Heart right ventricle (tissue), 16 donors: Measurements from ENCODE around the gene PMVK. TPM values are rescaled to one million over a fixed set of nuclear protein-coding genes. Genes with fewer than 3 reads are reported as not detected.

Experiments
- ATAC-seq, 8 donors: fragments of 200-7000 bp; cut with Tn5 transposase; one replicate each; pipeline ENCODE4 v1.9.1; 2020; ENCODE audit warnings: mild to moderate bottlenecking in 8 of 8, moderate library complexity in 8 of 8, moderate number of reproducible peaks in 1 of 8
- DNase-seq, 2 donors: peaks; one replicate each; pipeline ENCODE4 v3.0.0-alpha.2; 2020
- H3K27ac ChIP-seq, 10 donors: fragments of 200-600 bp; sonication (generic) in 2 of 10; one replicate each; pipeline versions ENCODE4 v1.5.0 to v1.8.0; 2020 to 2022; ENCODE audit warnings: mild to moderate bottlenecking in 3 of 10
- H3K27me3 ChIP-seq, 7 donors: fragments of 200-600 bp; one replicate each; pipeline ENCODE4 v1.8.0; 2021 to 2022; ENCODE audit warnings: mild to moderate bottlenecking in 2 of 7
- H3K36me3 ChIP-seq, 9 donors: fragments of 200-600 bp; sonication (generic) in 1 of 9; one replicate each; pipeline versions ENCODE4 v1.5.0 to v1.8.0; 2020 to 2022; ENCODE audit warnings: mild to moderate bottlenecking in 2 of 9
- H3K4me1 ChIP-seq, 9 donors: fragments of 200-600 bp; sonication (generic) in 1 of 9; one replicate each; pipeline versions ENCODE4 v1.5.0 to v1.8.0; 2020 to 2022; ENCODE audit warnings: mild to moderate bottlenecking in 4 of 9
- H3K4me3 ChIP-seq, 10 donors: fragments of 200-600 bp; sonication (generic) in 2 of 10; one replicate each; pipeline versions ENCODE4 v1.5.0 to v1.8.0; 2020 to 2022; ENCODE audit warnings: mild to moderate bottlenecking in 7 of 10, moderate library complexity in 2 of 10
- H3K9me3 ChIP-seq, 11 donors: fragments of 200-600 bp in 10 of 11; sonication (generic) in 2 of 11; one replicate each; pipeline versions ENCODE4 v1.5.0 to v1.8.0; 2013 to 2022; ENCODE audit warnings: mild to moderate bottlenecking in 2 of 11, control low read depth in 1 of 11, moderate library complexity in 1 of 11
- CTCF ChIP-seq, 9 donors: fragments of 200-600 bp; sonication (generic) in 2 of 9; IDR thresholded peaks; one replicate each; pipeline versions ENCODE4 v1.5.0 to v1.8.0; 2021 to 2022; ENCODE audit warnings: antibody characterized with exemption in 9 of 9, mild to moderate bottlenecking in 5 of 9, moderate library complexity in 1 of 9
- WGBS, 2 donors: extraction: QIAGEN DNeasy Blood & Tissue Kit; methylation state at CpG; one replicate each; pipeline ENCODE4 v1.1.7; 2013; ENCODE audit warnings: inconsistent platforms in 1 of 2; 5-methylcytosine and 5-hydroxymethylcytosine counted together
- intact Hi-C, 10 donors: fragments of 100-400 bp; cut with DNase I; formaldehyde crosslinking; loops; one replicate each; pipeline versions ENCODE4 v1.11.1 to v1.14.2; 2022
- polyA plus RNA-seq, 2 donors: library from polyadenylated mRNA; stranded (reverse); fragments of 200-250 nt; gene quantifications; one replicate each; pipeline ENCODE4 v1.2.3, GENCODE V29; 2013
- total RNA-seq, 10 donors: library from RNA; stranded (reverse); fragmentation: NEBNext Ultra II Directional in 3 of 10; extraction: Animal tissue kit (Norgen Biotek cat#: 25700) in 3 of 10; gene quantifications; one replicate each; pipeline versions ENCODE4 v1.2.1 to v1.2.4, GENCODE V29; 2021 to 2023
- donor health status: Arrhythmogenic right ventricular cardiomyopathy.
- donor health status: ischemic (EF 13 %, LVEDD 7.1; RV severe dilation, severe dysfunction).
- donor health status: healthy with polysubstance abuse.
- donor health status: DM: no; HTN: yes; CAD: no.
- donor health status: DM: no; HTN: no; CAD: no.
- donor health status: ischemic (EF 25% LVEDD 6.9; RV normal size, moderate dysfunction).
- donor health status: ischemic (EF 25% LVEDD 5.7; RV mildly dilated, moderate dysfunction).
- donor health status: healthy.
- donor health status: DM: yes; HTN: yes; CAD: no.
- donor health status: Ischemic cardiomyopathy.
- donor health status: ischemic (EF 35%, LVEDD 5.7; RV mildly dilated, moderate dysfunction).
- donor health status: nonischemic (EF 11% LVEDD 7.7; RV severe dilation, severe dysfunction).
- donor health status: DM: yes; HTN: yes; CAD: no.
- donor health status: PGD.
- donor health status: ischemic (EF 29% LVEDD 5.4; RV normal size, mild dysfunction).
- donor health status: nonischemic (EF 23%, LVEDD 6.1; RV moderate dilation, normal function).

The PMVK gene
- total and polyA plus RNA-seq, 12 donors, result 29.9 to 66.4 (median 40.5) TPM

GRCh38 chr1:154941333-154942013, 5.0 kb upstream of the PMVK start:
- intact Hi-C loops, result no loop called here
- 66 to 81% methylated on average over 5 of the region's 5 CpGs for WGBS, 2 donors
- H3K4me1 ChIP-seq, result peaks cover 7 to 62% (median 33%) of the 10 kb centered on the region in 9 donors
- H3K36me3 ChIP-seq, result peaks cover 0 to 20% (median 5%) of the 10 kb centered on the region in 9 donors
- DNase-seq, result no peak
- no peak for ATAC-seq
- H3K9me3 ChIP-seq, result no peaks in the 10 kb centered on the region
- peak overlapping the region in 5 of 10 donors; percentile 19 to 78 (median 43) for H3K27ac ChIP-seq
- H3K27me3 ChIP-seq, result no peaks in the 10 kb centered on the region
- TF ChIP-seq CTCF (IDR thresholded peaks at IDR 0.05), result no peak
- no peak overlapping the region for H3K4me3 ChIP-seq

- WGBS, 2 donors, result 80% methylated on average over 8 of the region's 8 CpGs
- no peak for DNase-seq
- H3K27ac ChIP-seq, result peak overlapping the region in 3 of 10 donors; percentile 11 to 51 (median 30)
- TF ChIP-seq CTCF (IDR thresholded peaks at IDR 0.05), result no peak
- H3K9me3 ChIP-seq, result no peaks in the 10 kb centered on the region
- H3K4me3 ChIP-seq, result no peak overlapping the region
- ATAC-seq, result no peak
- no peaks in the 10 kb centered on the region for H3K27me3 ChIP-seq
- H3K4me1 ChIP-seq, result peaks cover 7 to 68% (median 40%) of the 10 kb centered on the region in 9 donors
- H3K36me3 ChIP-seq, result peaks cover 0 to 13% (median 0%) of the 10 kb centered on the region in 9 donors
- intact Hi-C loops, result no loop called here
Observed at GRCh38 chr1:154940651-154941194, 4.2 kb upstream of the PMVK start.

GRCh38 chr1:154940213-154940560, 3.7 kb upstream of the PMVK start:
- 88 to 100% methylated on average over 1 of the region's 1 CpG for WGBS, 2 donors
- Histone ChIP-seq H3K9me3 (no peaks in the 10 kb centered on the region), H3K36me3 (peaks cover 0 to 7% (median 0%) of the 10 kb centered on the region in 9 donors), H3K4me3 (no peak overlapping the region), H3K27me3 (no peaks in the 10 kb centered on the region), H3K4me1 (peaks cover 7 to 72% (median 42%) of the 10 kb centered on the region in 9 donors), H3K27ac (no peak overlapping the region)
- DNase-seq (no peak), ATAC-seq (no peak)
- intact Hi-C loops, result no loop called here
- TF ChIP-seq CTCF (IDR thresholded peaks at IDR 0.05), result no peak

GRCh38 chr1:154938604-154939399, 2.3 kb upstream of the PMVK start:
- H3K9me3 ChIP-seq, result no peaks in the 10 kb centered on the region
- intact Hi-C loops, result loop anchor here in 4 of 10 donors (5.0 to 10.0 kb wide), 3 partner anchors 272 to 382 kb away; partner anchors contain the start of genes UBE2Q1 (in 2 of the 4) and CHRNB2 (in 1 of the 4)
- H3K4me3 ChIP-seq, result no peak overlapping the region
- peak overlapping the region in 8 of 10 donors; percentile 95 to 99 (median 96) for H3K27ac ChIP-seq
- ATAC-seq, result no peak
- no peak for TF ChIP-seq CTCF (IDR thresholded peaks at IDR 0.05)
- H3K36me3 ChIP-seq, result no peaks in the 10 kb centered on the region
- no peak for DNase-seq
- WGBS, 2 donors, result 93 to 95% methylated on average over 7 of the region's 7 CpGs
- no peaks in the 10 kb centered on the region for H3K27me3 ChIP-seq
- peaks cover 7 to 65% (median 39%) of the 10 kb centered on the region in 9 donors for H3K4me1 ChIP-seq
